Loucy (cell line): ENCODE measurements around the gene ISL1.

Experiments used
- CTCF ChIP-seq: fragments of 200-600 bp; sonication (generic); conservative IDR thresholded peaks from 2 replicates; pipeline ENCODE4 v1.5.1; 2014; ENCODE audit warnings: mild to moderate bottlenecking, antibody characterized with exemption, low read length
- EZH2phosphoT487 ChIP-seq: fragments of 200-600 bp; IDR thresholded peaks from 2 replicates; pipeline ENCODE4 v1.6.1; 2018; ENCODE audit warnings: antibody characterized with exemption, mild to moderate bottlenecking, moderate library complexity, borderline replicate concordance

- peak; percentile 89 for TF ChIP-seq CTCF
- TF ChIP-seq EZH2phosphoT487: no peak
These were observed 2.5 kb upstream of the ISL1 start for GRCh38 chr5:51380603-51381207.
